HG02759 (cell line): Measurements from ENCODE around the gene PLAC8L1.

Experiments
- ATAC-seq: cut with Tn5 transposase; IDR thresholded peaks from one replicate; pipeline ENCODE4 v1.9.1; 2021; ENCODE audit warnings: mild to moderate bottlenecking, moderate library complexity; ENCODE audit not compliant: unreplicated experiment

The PLAC8L1 gene

DNA sequence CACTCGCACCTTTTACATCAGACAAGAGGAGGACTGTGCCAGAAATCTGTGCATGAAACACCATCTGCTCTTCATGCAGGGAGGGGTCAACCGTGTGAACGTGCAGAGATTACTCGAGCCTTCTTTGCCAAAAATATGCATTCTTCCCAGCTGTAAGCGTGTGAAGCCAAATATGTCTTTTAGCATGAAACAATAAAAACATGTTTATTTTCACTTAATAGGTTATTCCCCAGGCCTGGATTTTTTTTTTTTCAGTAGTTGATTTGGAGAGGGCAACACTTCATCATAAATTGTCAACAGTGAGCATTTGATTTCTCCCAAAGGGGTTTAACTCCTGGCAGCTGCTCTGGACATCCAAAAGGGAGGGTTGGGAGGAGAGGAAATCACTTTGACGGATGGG, 23.8 kb downstream of the PLAC8L1 start:
- ATAC-seq, result no peak

DNA sequence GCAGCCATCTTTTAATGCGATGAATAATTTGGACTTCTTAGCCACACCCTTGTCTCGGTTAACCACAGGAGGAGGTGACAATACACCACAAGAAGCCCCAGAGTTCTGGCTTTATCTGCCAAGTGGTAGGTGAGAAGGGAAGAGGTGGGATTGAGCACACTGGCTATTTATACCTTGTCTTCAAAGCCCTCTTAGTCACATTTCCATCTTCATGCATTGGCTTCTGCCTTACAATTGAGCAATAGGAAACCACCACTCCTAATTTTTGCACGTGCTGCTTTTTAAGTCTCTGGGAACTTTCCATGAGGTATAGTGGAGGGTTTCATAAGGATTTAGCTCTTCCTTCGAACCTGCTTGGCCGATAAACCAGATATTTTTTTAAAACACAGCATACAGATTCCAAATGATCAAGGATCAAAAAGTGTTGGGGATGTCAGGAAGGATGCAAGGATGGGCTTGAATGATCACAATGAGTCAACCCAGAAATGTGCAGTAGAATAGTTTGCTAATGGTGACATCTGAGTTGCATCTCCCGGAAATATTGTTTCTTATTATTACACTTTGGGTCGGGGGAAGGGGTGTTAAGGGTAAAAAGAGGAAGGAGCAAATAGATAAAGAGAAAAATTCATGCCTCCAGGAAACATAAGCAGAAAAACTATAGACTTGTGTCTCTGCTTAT, 25.5 kb downstream of the PLAC8L1 start:
- no peak for ATAC-seq

DNA sequence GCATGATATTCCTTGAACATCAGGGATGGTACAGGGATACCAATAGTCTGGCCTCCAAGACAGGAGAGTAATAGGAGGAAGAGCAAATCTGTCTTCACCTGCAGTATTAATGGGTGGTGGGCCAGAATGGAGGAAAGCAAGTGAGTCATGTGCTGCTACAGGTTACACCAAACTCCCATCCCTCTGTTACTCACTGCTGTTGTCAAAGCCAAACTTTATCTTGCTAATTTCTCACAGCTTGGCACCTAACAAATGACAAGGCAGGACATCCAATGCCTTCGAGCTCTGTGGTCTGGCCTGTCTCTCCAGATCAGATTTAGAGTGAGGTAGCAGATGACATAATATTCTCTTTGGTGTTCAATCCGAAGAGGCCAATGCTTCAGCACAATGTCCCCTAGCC, 26.8 kb downstream of the PLAC8L1 start:
- ATAC-seq, result no peak

DNA sequence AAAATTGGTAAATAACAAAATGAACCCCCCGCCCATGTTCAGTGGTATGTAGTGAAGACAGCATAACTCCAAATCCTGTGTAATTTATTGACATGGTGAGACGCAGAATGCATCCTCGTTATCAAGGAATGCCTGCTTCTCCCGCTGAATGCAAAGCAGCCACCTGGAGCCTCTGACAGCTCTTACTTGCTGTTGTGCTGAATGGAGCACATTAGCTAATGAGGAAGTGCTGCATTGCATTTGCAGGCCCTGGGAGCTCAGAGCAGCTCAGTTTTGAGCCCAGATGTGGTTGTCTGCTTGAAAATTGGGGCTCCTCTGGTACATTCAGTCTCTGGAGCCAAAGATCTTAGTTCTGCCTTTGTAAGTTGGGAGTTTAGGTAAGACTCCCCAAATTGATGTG, 28.9 kb downstream of the PLAC8L1 start:
- no peak for ATAC-seq

DNA sequence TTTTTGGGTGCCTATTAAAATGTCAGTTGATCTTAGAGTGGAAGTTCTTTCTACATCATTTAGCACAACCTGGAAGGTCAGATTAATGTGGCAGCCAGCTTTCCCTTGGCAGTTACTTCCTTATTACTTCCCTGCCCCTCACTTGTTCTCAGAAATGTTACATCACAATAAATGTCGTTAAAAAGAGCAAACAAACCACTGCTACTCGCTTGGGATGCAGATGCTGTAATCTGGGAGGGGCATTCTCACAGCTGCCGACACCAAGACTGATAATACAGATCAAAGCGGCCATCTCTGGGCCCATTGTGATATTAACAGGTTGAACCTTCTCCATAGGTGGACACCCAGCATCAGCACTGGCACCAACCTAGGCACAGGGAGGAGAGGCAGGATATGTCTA, 29.3 kb downstream of the PLAC8L1 start:
- no peak for ATAC-seq

DNA sequence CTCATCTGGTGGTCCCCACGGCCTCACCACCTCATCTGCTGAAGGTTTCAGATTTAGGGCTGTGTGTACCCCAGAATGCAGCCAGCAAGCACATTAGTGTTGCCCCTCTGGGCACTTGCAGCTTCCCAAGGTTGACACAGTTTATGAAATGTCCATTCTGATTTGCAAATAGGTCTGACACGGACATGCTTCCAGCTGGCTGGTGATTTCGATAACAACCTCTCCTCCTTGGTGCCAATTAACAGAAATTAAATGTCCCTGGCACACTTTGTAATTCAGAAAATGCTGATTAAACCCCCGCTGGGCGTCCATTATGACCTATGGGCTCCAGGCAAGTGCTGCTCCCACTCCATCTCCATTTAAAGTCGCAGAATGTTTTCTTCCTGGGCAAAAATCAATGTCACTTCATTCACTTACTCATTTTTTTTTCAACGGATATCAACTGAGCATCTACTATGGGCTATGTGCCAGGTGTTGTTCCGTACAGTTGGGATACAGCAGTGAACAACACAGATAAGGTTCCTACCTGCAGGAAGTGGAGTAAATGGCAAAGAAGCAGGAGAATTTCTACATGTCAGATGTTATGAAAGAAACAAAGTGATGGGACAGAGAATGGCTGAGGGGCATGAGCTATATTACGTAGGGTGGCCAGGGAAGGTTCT, 32.0 kb downstream of the PLAC8L1 start:
- no peak for ATAC-seq

DNA sequence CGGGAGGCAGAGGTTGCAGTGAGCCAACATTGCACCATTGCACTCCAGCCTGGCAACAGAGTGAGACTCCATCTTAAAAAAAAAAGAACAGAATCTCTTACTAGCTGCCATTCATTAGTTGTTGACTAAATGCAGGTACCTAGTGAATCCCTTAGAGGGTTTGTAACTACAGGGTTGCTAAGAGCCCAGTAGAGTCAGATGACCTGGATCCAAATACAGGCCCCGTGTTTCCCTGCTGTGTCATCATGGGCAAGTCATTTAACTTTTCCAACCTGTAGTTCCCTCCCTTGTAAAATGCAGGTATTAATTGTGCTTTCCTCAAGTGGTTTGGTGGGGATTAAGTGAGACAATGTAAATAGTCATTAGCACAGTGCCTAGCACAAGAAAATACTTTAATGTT, 32.8 kb downstream of the PLAC8L1 start:
- no peak for ATAC-seq

DNA sequence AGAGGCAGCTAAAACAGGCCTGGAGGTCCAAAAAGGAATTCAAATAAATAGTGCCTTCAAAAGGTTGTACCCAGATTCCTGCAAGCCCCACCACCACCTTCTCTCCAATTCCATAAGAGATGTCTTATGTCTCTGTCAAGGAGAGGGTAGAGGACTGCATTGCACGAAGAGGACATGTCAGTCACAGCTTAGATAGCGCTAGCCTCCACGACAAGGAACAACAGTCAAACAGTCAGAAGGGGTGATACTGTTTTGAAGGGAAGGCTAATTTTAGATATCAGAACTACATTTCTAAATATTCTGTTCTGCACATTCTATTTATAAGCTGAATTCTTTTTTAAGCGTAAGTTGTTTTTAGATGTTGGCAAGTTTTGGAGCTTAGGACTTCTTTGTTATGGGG, 34.2 kb downstream of the PLAC8L1 start:
- ATAC-seq, result no peak

DNA sequence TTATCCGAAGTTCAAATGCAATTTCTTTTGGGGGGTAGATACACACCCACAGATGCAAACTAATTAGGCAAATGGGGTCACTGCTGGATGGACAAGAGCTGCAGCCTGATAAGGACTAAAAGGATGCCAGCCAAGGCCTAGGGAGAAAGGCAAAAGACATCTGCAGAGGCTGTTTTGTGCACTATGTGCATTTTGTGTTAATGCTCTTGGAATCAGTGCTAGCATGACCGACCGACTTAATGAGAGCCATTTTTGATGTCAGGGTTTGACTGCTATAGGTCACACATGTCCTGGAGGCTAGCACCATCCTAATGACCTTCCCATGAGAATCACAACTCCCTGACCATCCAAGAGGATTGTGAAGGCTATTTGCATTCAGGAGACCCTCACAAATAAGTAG, 34.6 kb downstream of the PLAC8L1 start:
- no peak for ATAC-seq

DNA sequence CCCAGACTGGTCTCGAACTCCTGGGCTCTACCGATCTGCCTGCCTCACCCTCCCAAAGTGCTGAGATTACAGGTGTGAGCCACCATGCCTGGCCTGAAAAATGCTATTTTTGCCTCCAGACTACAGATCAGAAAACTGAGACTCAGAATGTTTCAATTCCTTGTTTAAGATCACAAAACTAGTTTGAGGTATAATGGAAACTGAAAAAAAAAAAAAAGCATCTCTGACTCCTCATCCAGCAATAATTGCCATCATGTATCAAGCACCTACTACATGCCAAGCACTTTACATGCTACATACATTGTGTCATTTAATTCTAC, 35.6 kb downstream of the PLAC8L1 start:
- peak; percentile 33 for ATAC-seq

DNA sequence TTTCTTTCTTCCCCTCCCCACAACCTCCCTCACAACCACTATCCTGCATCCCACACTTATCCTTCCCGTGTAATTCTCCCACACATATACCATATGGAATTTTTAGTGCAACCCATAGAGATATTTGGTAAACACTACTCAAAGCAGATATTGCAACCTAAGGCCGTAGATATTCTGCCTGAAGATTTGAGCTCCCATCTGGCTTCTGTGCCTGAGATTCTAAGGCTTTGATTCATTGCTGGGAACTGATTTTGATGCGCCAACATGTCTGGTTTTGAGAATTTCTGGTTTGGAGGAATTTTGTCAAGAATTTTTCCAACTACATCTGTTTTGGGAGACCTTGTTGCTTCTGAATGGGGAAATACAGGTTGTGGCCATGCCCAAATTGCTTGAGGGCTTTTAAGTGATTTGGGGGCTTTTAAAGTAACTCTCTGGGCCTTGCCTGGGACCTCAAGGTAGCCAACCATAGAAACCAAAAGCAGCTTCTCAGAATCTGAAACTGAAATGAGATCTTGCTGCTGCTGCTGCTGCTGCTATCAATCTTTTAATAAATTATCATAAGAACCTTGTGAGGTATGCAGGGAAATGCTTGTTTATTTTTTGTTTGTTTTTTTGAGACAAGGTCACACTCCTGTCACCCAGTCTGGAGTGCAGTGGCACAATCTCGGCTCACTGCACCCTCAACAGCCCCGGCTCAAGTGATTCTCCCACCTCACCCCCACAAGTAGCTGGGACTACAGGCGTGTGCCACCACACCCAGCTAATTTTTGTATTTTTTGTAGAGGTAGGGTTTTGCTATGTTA, 36.2 kb downstream of the PLAC8L1 start:
- ATAC-seq, result peak; percentile 59

DNA sequence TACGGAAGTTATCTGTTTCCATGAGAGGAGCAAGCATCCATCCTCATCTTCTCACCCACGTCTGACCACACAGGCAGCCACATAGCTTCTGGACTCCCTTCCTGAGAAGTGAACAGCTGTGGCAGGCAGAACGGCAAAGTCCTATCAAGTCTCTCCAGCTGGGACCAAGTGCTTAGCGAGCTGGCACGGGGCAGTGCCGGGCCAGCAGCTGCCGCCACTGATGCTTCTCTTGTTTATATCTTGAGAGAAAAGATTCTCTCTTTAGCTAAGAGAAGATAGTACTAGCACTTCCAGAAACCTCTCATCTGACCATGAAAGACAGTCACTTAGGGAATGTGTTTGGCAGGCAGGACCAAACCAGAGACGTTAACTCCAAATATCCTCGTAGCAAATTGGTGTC, 37.2 kb downstream of the PLAC8L1 start:
- ATAC-seq, result no peak

DNA sequence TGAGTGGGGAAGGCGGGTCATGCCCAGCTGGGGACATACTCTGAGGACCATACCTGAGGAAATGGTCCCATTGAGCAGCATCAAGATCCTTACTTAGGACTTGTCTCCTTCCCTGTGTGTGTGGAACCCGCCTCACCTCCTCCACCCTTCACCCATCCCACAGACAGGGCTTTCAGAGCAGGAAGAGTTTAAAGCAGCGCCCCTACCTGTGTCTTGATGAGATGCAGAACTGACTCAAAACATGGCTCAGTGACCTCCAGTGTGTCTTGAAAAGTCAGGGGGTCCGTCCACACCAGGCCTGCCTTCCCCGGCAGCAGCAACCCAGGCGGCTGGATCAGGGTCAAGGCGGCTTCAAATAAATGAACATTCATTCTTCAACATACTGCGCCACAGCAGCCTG, 38.4 kb downstream of the PLAC8L1 start:
- ATAC-seq, result no peak

DNA sequence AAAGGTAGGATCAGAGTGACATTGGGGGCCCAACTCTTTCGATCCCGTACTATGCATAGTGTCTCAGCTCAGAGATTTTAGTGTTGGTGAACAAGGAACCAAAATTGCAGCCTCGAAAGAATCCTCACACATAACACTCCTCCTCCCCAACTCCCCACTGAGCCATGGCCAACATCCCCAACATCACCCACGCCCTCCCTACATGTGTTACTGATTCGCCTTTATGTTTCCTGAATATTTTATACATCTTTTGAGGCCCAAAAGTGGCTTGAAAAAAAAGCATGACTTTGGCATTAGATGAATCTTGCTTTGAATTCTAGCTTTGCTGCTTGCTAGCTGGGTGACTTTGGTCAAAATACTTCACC, 45.2 kb downstream of the PLAC8L1 start:
- ATAC-seq, result no peak

DNA sequence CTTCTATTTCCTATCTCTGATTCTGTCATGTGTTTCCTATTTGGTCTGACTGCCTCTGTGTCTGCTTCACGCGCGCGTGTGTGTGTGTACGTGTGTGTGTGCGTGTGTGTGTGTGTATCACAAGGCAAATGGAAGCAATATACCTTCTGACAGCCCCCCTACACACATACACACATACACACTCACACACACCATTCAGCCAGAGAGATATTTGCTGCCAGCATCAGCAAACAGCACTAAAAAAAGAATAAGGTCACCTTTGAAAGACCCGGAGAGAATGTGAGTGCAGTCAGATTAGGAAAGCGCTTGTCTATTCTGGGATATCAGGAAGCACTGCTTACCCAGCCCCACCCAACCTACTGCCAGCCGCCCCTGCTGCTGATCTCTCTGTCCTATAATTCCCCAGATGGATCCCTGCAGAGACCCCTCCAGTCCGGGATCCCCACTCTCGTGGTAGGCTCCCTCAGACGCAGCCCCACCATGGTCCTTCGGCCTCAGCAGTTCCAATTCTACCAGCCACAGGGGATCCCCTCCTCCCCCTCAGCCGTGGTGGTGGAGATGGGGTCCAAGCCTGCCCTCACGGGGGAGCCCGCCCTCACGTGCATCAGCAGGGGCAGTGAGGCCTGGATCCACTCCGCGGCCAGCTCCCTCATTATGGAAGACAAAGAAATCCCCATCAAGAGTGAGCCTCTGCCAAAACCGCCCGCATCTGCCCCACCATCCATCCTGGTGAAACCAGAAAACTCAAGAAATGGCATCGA, 45.7 kb downstream of the PLAC8L1 start:
- no peak for ATAC-seq

DNA sequence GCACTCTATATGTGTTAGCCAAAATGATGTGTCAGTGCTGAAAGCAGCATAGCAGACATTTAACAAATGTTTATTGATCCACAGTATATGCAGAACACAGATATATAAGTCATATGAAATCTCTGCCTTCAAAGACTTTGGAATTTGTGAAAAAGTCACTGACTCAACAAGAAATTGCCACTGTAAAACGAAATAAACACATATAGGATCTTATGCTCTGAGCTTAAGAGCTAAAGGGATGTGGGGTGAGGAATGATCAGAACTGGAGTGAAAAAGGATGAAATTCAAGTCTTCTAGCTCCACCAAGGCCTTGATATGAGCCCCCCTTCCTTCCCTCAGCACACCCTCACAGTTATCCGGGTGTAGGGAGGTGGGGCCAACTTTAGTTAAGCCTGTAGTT, 49.9 kb downstream of the PLAC8L1 start:
- ATAC-seq, result no peak

DNA sequence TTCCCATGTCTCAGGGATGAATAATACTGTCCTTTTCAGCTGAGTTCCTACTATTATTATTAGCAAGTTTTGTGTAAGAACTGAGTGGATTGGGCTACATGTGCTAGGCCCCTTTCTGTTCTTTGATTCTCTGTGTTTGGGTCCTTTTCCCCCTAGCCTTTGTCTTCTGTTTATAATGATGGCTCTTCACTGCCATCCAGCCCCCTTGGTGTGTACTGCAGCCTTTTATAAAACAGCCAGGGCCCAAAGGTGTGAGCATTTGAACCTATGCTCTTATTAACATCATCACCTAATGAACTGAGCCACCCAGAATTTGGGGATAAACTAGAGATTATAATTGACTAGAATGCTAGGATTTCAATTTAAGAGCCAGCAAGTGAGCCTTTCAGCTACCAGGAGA, 52.6 kb downstream of the PLAC8L1 start:
- no peak for ATAC-seq

DNA sequence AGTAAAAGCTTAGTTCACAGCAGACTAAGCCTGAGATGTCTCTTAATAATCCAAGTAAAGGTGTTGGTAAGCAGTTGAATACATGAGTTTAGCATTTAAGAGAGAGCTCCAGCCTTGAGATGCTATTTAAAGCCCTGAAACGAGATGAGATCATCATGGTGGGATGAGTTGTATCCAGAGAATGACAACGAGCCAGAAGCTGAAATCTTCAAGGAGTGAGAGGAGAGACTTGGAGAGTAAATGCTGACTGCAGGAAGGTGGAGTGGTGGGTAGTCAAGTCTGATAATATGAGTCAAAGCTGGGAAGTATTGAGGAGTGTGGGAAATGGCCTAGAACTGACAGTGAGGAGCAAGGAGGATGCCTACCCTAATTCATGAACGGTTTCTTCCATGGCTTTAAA, 53.7 kb downstream of the PLAC8L1 start:
- ATAC-seq, result no peak

DNA sequence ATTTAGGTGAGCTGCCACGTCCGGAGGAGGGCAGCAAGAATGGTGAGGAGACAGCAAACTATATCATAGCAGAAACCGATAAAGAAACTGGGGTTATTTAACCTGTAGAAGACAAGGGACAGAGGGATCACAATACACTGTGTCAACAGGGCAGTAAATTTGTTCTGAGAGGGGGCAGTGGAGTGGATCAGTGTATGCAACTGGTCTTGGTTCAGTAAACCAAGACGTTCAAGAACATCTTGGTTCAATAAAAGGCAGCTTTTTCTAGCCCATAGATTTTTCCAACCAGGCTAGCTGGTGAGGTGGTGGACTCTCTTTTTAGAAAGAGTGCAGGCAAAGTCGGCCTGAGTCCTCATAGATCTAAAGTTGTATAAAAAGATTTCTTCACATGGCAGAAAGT, 55.3 kb downstream of the PLAC8L1 start:
- ATAC-seq, result no peak

DNA sequence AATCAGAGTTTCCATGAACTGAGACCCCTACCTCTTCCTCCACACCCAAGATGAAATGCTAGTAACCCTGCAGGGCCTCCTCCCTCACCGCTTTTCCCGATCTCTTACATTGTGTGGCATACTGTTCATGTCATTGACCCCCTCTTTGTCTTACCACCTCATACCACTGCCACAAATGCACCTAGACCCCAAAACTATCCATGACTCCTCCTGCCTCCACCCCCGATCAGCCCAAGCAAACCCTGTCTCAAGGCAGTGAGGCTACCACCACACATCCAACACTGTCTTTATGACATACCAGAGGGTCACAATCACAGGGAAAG, 55.7 kb downstream of the PLAC8L1 start:
- no peak for ATAC-seq

DNA sequence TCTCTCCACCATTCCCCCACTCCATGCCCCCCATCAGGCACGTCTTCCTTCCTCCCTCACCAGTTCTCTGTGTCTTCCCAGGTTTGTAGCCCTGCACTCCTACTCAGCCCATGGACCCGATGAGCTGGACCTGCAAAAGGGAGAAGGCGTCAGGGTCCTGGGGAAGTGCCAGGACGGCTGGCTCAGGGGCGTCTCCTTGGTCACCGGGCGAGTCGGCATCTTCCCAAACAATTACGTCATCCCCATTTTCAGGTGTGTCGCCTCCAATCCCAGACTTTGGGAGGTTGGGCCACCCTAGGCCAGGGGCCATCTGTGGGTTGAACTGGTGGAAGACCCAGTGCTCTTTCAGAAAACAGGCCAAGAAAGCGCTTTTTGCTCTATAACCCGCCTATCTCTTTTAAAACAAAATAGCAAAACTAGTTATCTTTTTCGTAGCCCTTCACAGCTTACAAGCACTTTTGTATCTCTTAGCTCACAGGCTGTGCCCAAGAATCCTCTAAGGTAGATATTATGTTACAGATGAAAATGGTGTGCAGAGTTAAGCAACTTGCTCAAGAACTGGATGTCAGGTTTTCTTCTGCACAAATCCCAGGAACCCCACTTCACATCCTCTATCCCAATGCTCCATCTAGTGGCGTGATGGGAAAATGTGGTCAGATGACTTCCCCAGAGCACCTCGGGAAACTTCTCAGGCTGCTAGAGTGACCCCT, 56.2 kb downstream of the PLAC8L1 start:
- no peak for ATAC-seq
